Heart right ventricle (tissue), 16 donors: Measurements from ENCODE around the gene DCAF15. TPM values are rescaled to one million over a fixed set of nuclear protein-coding genes. Genes with fewer than 3 reads are reported as not detected.

Source experiments
- ATAC-seq, 8 donors: fragments of 200-7000 bp; cut with Tn5 transposase; one replicate each; pipeline ENCODE4 v1.9.1; 2020; ENCODE audit warnings: mild to moderate bottlenecking in 8 of 8, moderate library complexity in 8 of 8, moderate number of reproducible peaks in 1 of 8
- DNase-seq, 2 donors: peaks; one replicate each; pipeline ENCODE4 v3.0.0-alpha.2; 2020
- H3K27ac ChIP-seq, 10 donors: fragments of 200-600 bp; sonication (generic) in 2 of 10; one replicate each; pipeline versions ENCODE4 v1.5.0 to v1.8.0; 2020 to 2022; ENCODE audit warnings: mild to moderate bottlenecking in 3 of 10
- H3K27me3 ChIP-seq, 7 donors: fragments of 200-600 bp; one replicate each; pipeline ENCODE4 v1.8.0; 2021 to 2022; ENCODE audit warnings: mild to moderate bottlenecking in 2 of 7
- H3K36me3 ChIP-seq, 9 donors: fragments of 200-600 bp; sonication (generic) in 1 of 9; one replicate each; pipeline versions ENCODE4 v1.5.0 to v1.8.0; 2020 to 2022; ENCODE audit warnings: mild to moderate bottlenecking in 2 of 9
- H3K4me1 ChIP-seq, 9 donors: fragments of 200-600 bp; sonication (generic) in 1 of 9; one replicate each; pipeline versions ENCODE4 v1.5.0 to v1.8.0; 2020 to 2022; ENCODE audit warnings: mild to moderate bottlenecking in 4 of 9
- H3K4me3 ChIP-seq, 10 donors: fragments of 200-600 bp; sonication (generic) in 2 of 10; one replicate each; pipeline versions ENCODE4 v1.5.0 to v1.8.0; 2020 to 2022; ENCODE audit warnings: mild to moderate bottlenecking in 7 of 10, moderate library complexity in 2 of 10
- H3K9me3 ChIP-seq, 11 donors: fragments of 200-600 bp in 10 of 11; sonication (generic) in 2 of 11; one replicate each; pipeline versions ENCODE4 v1.5.0 to v1.8.0; 2013 to 2022; ENCODE audit warnings: mild to moderate bottlenecking in 2 of 11, control low read depth in 1 of 11, moderate library complexity in 1 of 11
- WGBS, 2 donors: extraction: QIAGEN DNeasy Blood & Tissue Kit; methylation state at CpG; one replicate each; pipeline ENCODE4 v1.1.7; 2013; ENCODE audit warnings: inconsistent platforms in 1 of 2; 5-methylcytosine and 5-hydroxymethylcytosine counted together
- intact Hi-C, 10 donors: fragments of 100-400 bp; cut with DNase I; formaldehyde crosslinking; loops; one replicate each; pipeline versions ENCODE4 v1.11.1 to v1.14.2; 2022
- polyA plus RNA-seq, 2 donors: library from polyadenylated mRNA; stranded (reverse); fragments of 200-250 nt; gene quantifications; one replicate each; pipeline ENCODE4 v1.2.3, GENCODE V29; 2013
- total RNA-seq, 10 donors: library from RNA; stranded (reverse); fragmentation: NEBNext Ultra II Directional in 3 of 10; extraction: Animal tissue kit (Norgen Biotek cat#: 25700) in 3 of 10; gene quantifications; one replicate each; pipeline versions ENCODE4 v1.2.1 to v1.2.4, GENCODE V29; 2021 to 2023
- TF ChIP-seq, protein P1 (sequence below), 9 donors: fragments of 200-600 bp; sonication (generic) in 2 of 9; IDR thresholded peaks; one replicate each; pipeline versions ENCODE4 v1.5.0 to v1.8.0; 2021 to 2022; ENCODE audit warnings: antibody characterized with exemption in 9 of 9, mild to moderate bottlenecking in 5 of 9, moderate library complexity in 1 of 9
- donor health status: Arrhythmogenic right ventricular cardiomyopathy.
- donor health status: ischemic (EF 13 %, LVEDD 7.1; RV severe dilation, severe dysfunction).
- donor health status: healthy with polysubstance abuse.
- donor health status: DM: no; HTN: yes; CAD: no.
- donor health status: DM: no; HTN: no; CAD: no.
- donor health status: ischemic (EF 25% LVEDD 6.9; RV normal size, moderate dysfunction).
- donor health status: ischemic (EF 25% LVEDD 5.7; RV mildly dilated, moderate dysfunction).
- donor health status: healthy.
- donor health status: DM: yes; HTN: yes; CAD: no.
- donor health status: Ischemic cardiomyopathy.
- donor health status: ischemic (EF 35%, LVEDD 5.7; RV mildly dilated, moderate dysfunction).
- donor health status: nonischemic (EF 11% LVEDD 7.7; RV severe dilation, severe dysfunction).
- donor health status: DM: yes; HTN: yes; CAD: no.
- donor health status: PGD.
- donor health status: ischemic (EF 29% LVEDD 5.4; RV normal size, mild dysfunction).
- donor health status: nonischemic (EF 23%, LVEDD 6.1; RV moderate dilation, normal function).

DCAF15 gene
- total and polyA plus RNA-seq, 12 donors = 15.5 to 50.0 (median 18.4) TPM

GRCh38 chr19:14006766-14007562, 54.7 kb downstream of the DCAF15 start:
- peak in 1 of 2 donors; percentile 89 for DNase-seq
- H3K27me3 ChIP-seq = no peaks in the 10 kb centered on the region
- TF ChIP-seq, protein P1, sequence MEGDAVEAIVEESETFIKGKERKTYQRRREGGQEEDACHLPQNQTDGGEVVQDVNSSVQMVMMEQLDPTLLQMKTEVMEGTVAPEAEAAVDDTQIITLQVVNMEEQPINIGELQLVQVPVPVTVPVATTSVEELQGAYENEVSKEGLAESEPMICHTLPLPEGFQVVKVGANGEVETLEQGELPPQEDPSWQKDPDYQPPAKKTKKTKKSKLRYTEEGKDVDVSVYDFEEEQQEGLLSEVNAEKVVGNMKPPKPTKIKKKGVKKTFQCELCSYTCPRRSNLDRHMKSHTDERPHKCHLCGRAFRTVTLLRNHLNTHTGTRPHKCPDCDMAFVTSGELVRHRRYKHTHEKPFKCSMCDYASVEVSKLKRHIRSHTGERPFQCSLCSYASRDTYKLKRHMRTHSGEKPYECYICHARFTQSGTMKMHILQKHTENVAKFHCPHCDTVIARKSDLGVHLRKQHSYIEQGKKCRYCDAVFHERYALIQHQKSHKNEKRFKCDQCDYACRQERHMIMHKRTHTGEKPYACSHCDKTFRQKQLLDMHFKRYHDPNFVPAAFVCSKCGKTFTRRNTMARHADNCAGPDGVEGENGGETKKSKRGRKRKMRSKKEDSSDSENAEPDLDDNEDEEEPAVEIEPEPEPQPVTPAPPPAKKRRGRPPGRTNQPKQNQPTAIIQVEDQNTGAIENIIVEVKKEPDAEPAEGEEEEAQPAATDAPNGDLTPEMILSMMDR (IDR thresholded peaks at IDR 0.05) = peak in 1 of 9 donors; percentile 10
- H3K4me1 ChIP-seq = peaks cover 11 to 41% (median 35%) of the 10 kb centered on the region in 9 donors
- intact Hi-C loops = loop anchor here in 3 of 10 donors (1.0 to 10.0 kb wide), 3 partner anchors 52 to 68 kb away; partner anchors contain the start of gene DCAF15 (in 3 of the 3)
- no peaks in the 10 kb centered on the region for H3K9me3 ChIP-seq
- H3K27ac ChIP-seq = peak overlapping the region; percentile 93 to 100 (median 98)
- 4 to 5% methylated on average over 56 of the region's 56 CpGs for WGBS, 2 donors
- ATAC-seq = peak; percentile 35 to 72 (median 58)
- H3K4me3 ChIP-seq = peak overlapping the region; percentile 44 to 87 (median 74)
- H3K36me3 ChIP-seq = no peaks in the 10 kb centered on the region

Other genes starting within 250 kb of the DCAF15 start
- 10 to 100 TPM in 9 of 10 donors, 1 to 10 TPM in 1; 9.9 to 18.7 (median 13.0) TPM for gene MRI1, start 188.0 kb upstream of the DCAF15 start, total RNA-seq
- 10 to 100 TPM; 12.5 to 17.0 TPM for gene MRI1, start 188.0 kb upstream of the DCAF15 start, polyA plus RNA-seq
- gene C19orf53, start 178.1 kb upstream of the DCAF15 start, total RNA-seq = 100 to 1,000 TPM in 2 of 10 donors, 10 to 100 TPM in 8; 80.5 to 101 (median 90.3) TPM
- 100 to 1,000 TPM; 231 to 389 TPM for gene C19orf53, start 178.1 kb upstream of the DCAF15 start, polyA plus RNA-seq
- gene ZSWIM4, start 157.1 kb upstream of the DCAF15 start, total RNA-seq = 1 to 10 TPM; 2.1 to 7.1 (median 3.0) TPM
- 1 to 10 TPM; 1.2 to 1.5 TPM for gene ZSWIM4, start 157.1 kb upstream of the DCAF15 start, polyA plus RNA-seq
- gene NANOS3, start 75.4 kb upstream of the DCAF15 start, total RNA-seq = 1 to 10 TPM in 3 of 10 donors, under 1 TPM in 3, not detected in 4; 0.37 to 1.5 (median 0.98) TPM
- 1 to 10 TPM in 1 of 2 donors, under 1 TPM in 1; 0.41 to 2.9 TPM for gene NANOS3, start 75.4 kb upstream of the DCAF15 start, polyA plus RNA-seq
- under 1 TPM in 8 of 10 donors, not detected in 2; 0.19 to 0.88 (median 0.63) TPM for gene BRME1, start 46.4 kb upstream of the DCAF15 start, total RNA-seq
- gene BRME1, start 46.4 kb upstream of the DCAF15 start, polyA plus RNA-seq = 1 to 10 TPM in 1 of 2 donors, under 1 TPM in 1; 0.38 to 2.0 TPM
- gene CC2D1A, start 46.3 kb upstream of the DCAF15 start, total RNA-seq = 10 to 100 TPM; 13.2 to 30.2 (median 19.0) TPM
- gene CC2D1A, start 46.3 kb upstream of the DCAF15 start, polyA plus RNA-seq = 10 to 100 TPM; 16.5 to 49.8 TPM
- gene PODNL1, start 14.1 kb upstream of the DCAF15 start, total RNA-seq = 1 to 10 TPM in 7 of 10 donors, under 1 TPM in 3; 0.76 to 6.2 (median 1.8) TPM
- gene PODNL1, start 14.1 kb upstream of the DCAF15 start, polyA plus RNA-seq = 1 to 10 TPM in 1 of 2 donors, under 1 TPM in 1; 0.90 to 2.3 TPM
- 10 to 100 TPM; 10.4 to 15.8 (median 12.0) TPM for gene RFX1, start 53.8 kb downstream of the DCAF15 start, total RNA-seq
- gene RFX1, start 53.8 kb downstream of the DCAF15 start, polyA plus RNA-seq = 1 to 10 TPM; 2.7 to 5.9 TPM
- gene RLN3, start 75.6 kb downstream of the DCAF15 start, total RNA-seq = not detected
- gene RLN3, start 75.6 kb downstream of the DCAF15 start, polyA plus RNA-seq = not detected
- 1 to 10 TPM; 2.4 to 7.6 (median 3.4) TPM for gene IL27RA, start 79.3 kb downstream of the DCAF15 start, total RNA-seq
- gene IL27RA, start 79.3 kb downstream of the DCAF15 start, polyA plus RNA-seq = 1 to 10 TPM; 4.6 to 5.9 TPM
- under 1 TPM in 5 of 10 donors, not detected in 5; 0.14 to 0.94 (median 0.38) TPM for gene PALM3, start 109.6 kb downstream of the DCAF15 start, total RNA-seq
- under 1 TPM in 1 of 2 donors, not detected in 1; 0.14 TPM for gene PALM3, start 109.6 kb downstream of the DCAF15 start, polyA plus RNA-seq
- 10 to 100 TPM in 1 of 10 donors, 1 to 10 TPM in 9; 3.1 to 10.3 (median 5.9) TPM for gene MISP3, start 120.3 kb downstream of the DCAF15 start, total RNA-seq
- gene MISP3, start 120.3 kb downstream of the DCAF15 start, polyA plus RNA-seq = 10 to 100 TPM in 1 of 2 donors, 1 to 10 TPM in 1; 5.7 to 12.4 TPM
- not detected for gene C19orf67, start 133.3 kb downstream of the DCAF15 start, total RNA-seq
- not detected for gene C19orf67, start 133.3 kb downstream of the DCAF15 start, polyA plus RNA-seq
- gene SAMD1, start 138.2 kb downstream of the DCAF15 start, total RNA-seq = 10 to 100 TPM; 26.7 to 53.0 (median 33.7) TPM
- 10 to 100 TPM; 34.4 to 55.3 TPM for gene SAMD1, start 138.2 kb downstream of the DCAF15 start, polyA plus RNA-seq
- 100 to 1,000 TPM; 473 to 691 (median 518) TPM for gene PRKACA, start 165.3 kb downstream of the DCAF15 start, total RNA-seq
- 100 to 1,000 TPM; 196 to 214 TPM for gene PRKACA, start 165.3 kb downstream of the DCAF15 start, polyA plus RNA-seq
- 1 to 10 TPM in 3 of 10 donors, under 1 TPM in 7; 0.17 to 5.6 (median 0.63) TPM for gene ASF1B, start 184.1 kb downstream of the DCAF15 start, total RNA-seq
- gene ASF1B, start 184.1 kb downstream of the DCAF15 start, polyA plus RNA-seq = under 1 TPM; 0.59 to 0.90 TPM